HEK293 (cell line): ENCODE data around the gene RAI14.

ENCODE experiments used
- CTCF ChIA-PET: fragments of 350-600 bp; formaldehyde crosslinking; extraction: SDS; loops from one replicate; lab custom pipeline; 2021; ENCODE audit warnings: antibody characterized with exemption; lab: Yijun Ruan, JAX
- POLR2A ChIA-PET: fragments of 300-600 bp; formaldehyde crosslinking; extraction: SDS; loops from one replicate; lab custom pipeline; 2020; ENCODE audit warnings: antibody characterized with exemption, inconsistent platforms; lab: Yijun Ruan, JAX
- H3K27ac ChIP-seq: fragments of 200-500 bp; sonication (Bioruptor generic); 2 replicates; pipeline ENCODE4 v1.5.1; 2014; ENCODE audit warnings: low read depth, low read length, control low read depth, inconsistent platforms; ENCODE audit errors: extremely low read depth
- H3K36me3 ChIP-seq, 2 experiments: fragments of 200-500 bp in 1 of 2; sonication (Bioruptor generic) in 1 of 2; 1 replicate in 1 of 2; 2 replicates in 1 of 2; pipeline ENCODE4 v1.5.1; 2014 to 2017; ENCODE audit warnings: inconsistent platforms in 2 of 2, low read length in 2 of 2; ENCODE audit not compliant: control insufficient read depth in 2 of 2, insufficient read depth in 1 of 2
- H3K4me1 ChIP-seq: fragments of 200-500 bp; sonication (Bioruptor generic); 2 replicates; pipeline ENCODE4 v1.5.1; 2014; ENCODE audit warnings: mild to moderate bottlenecking, low read length, inconsistent platforms; ENCODE audit not compliant: control insufficient read depth, insufficient read depth
- H3K4me3 ChIP-seq: 2 replicates; pipeline ENCODE4 v1.5.1; 2011; ENCODE audit warnings: low read depth, mild to moderate bottlenecking, control low read depth, low read length, moderate library complexity
- H3K9me3 ChIP-seq: fragments of 200-500 bp; sonication (Bioruptor generic); 2 replicates; pipeline ENCODE4 v1.5.1; 2014; ENCODE audit warnings: low read depth, low read length, inconsistent platforms; ENCODE audit not compliant: control insufficient read depth, insufficient read depth
- MYNN ChIP-seq: fragments of 450-650 bp; formaldehyde crosslinking; IDR thresholded peaks from 2 replicates; pipeline ENCODE4 v1.5.1; 2016; ENCODE audit warnings: missing biosample characterization, missing genetic modification characterization, borderline replicate concordance
- SCRT1 ChIP-seq: fragments of 450-650 bp; formaldehyde crosslinking; IDR thresholded peaks from 2 replicates; pipeline ENCODE4 v1.5.1; 2016; ENCODE audit warnings: missing biosample characterization, missing genetic modification characterization, borderline replicate concordance
- ZFP3 ChIP-seq: fragments of 450-650 bp; formaldehyde crosslinking; IDR thresholded peaks from 2 replicates; pipeline ENCODE4 v1.5.1; 2016; ENCODE audit warnings: low read depth, missing biosample characterization, missing genetic modification characterization
- ZNF114 ChIP-seq: fragments of 450-650 bp; formaldehyde crosslinking; IDR thresholded peaks from 2 replicates; pipeline ENCODE4 v1.5.0; 2017; ENCODE audit warnings: missing biosample characterization, missing genetic modification characterization
- ZNF148 ChIP-seq: fragments of 450-650 bp; formaldehyde crosslinking; IDR thresholded peaks from 2 replicates; pipeline ENCODE4 v1.5.0; 2017; ENCODE audit warnings: missing biosample characterization, missing genetic modification characterization, borderline replicate concordance
- ZNF155 ChIP-seq: fragments of 450-650 bp; formaldehyde crosslinking; IDR thresholded peaks from 2 replicates; pipeline ENCODE4 v1.5.1; 2016; ENCODE audit warnings: missing biosample characterization, missing genetic modification characterization
- ZNF157 ChIP-seq: fragments of 450-650 bp; formaldehyde crosslinking; IDR thresholded peaks from 2 replicates; pipeline ENCODE4 v1.5.1; 2016; ENCODE audit warnings: missing biosample characterization, missing genetic modification characterization
- ZNF16 ChIP-seq: fragments of 450-650 bp; formaldehyde crosslinking; IDR thresholded peaks from 2 replicates; pipeline ENCODE4 v1.5.1; 2016; ENCODE audit warnings: low read depth, missing biosample characterization, missing genetic modification characterization
- ZNF18 ChIP-seq: fragments of 450-650 bp; formaldehyde crosslinking; IDR thresholded peaks from 2 replicates; pipeline ENCODE4 v1.5.1; 2016; ENCODE audit warnings: missing biosample characterization, missing genetic modification characterization
- ZNF2 ChIP-seq: fragments of 450-650 bp; formaldehyde crosslinking; IDR thresholded peaks from 2 replicates; pipeline ENCODE4 v1.5.1; 2016; ENCODE audit warnings: missing biosample characterization, missing genetic modification characterization
- ZNF302 ChIP-seq: fragments of 450-650 bp; formaldehyde crosslinking; IDR thresholded peaks from 2 replicates; pipeline ENCODE4 v1.5.1; 2016; ENCODE audit warnings: missing biosample characterization, missing genetic modification characterization, low read depth
- ZNF37A ChIP-seq: fragments of 450-650 bp; IDR thresholded peaks from 2 replicates; pipeline ENCODE4 v1.5.1; 2018; ENCODE audit warnings: missing biosample characterization, missing genetic modification characterization
- ZNF416 ChIP-seq: fragments of 450-650 bp; formaldehyde crosslinking; IDR thresholded peaks from 2 replicates; pipeline ENCODE4 v1.5.1; 2016; ENCODE audit warnings: missing biosample characterization, missing genetic modification characterization
- ZNF514 ChIP-seq: fragments of 450-650 bp; formaldehyde crosslinking; IDR thresholded peaks from 2 replicates; pipeline ENCODE4 v1.5.1; 2016; ENCODE audit warnings: missing biosample characterization, missing genetic modification characterization
- ZNF544 ChIP-seq: fragments of 450-650 bp; formaldehyde crosslinking; IDR thresholded peaks from 2 replicates; pipeline ENCODE4 v1.5.0; 2017; ENCODE audit warnings: missing biosample characterization, missing genetic modification characterization
- ZNF549 ChIP-seq: fragments of 450-650 bp; IDR thresholded peaks from 2 replicates; pipeline ENCODE4 v1.5.1; 2018; ENCODE audit warnings: missing biosample characterization, missing genetic modification characterization, mild to moderate bottlenecking, inconsistent platforms, moderate library complexity
- ZNF596 ChIP-seq: fragments of 450-650 bp; IDR thresholded peaks from 2 replicates; pipeline ENCODE4 v1.5.0; 2018; ENCODE audit warnings: missing biosample characterization, mild to moderate bottlenecking, missing genetic modification characterization, moderate library complexity
- ZNF610 ChIP-seq: fragments of 450-650 bp; formaldehyde crosslinking; IDR thresholded peaks from 2 replicates; pipeline ENCODE4 v1.5.1; 2016; ENCODE audit warnings: missing biosample characterization, missing genetic modification characterization, borderline replicate concordance
- ZNF624 ChIP-seq: fragments of 450-650 bp; formaldehyde crosslinking; IDR thresholded peaks from 2 replicates; pipeline ENCODE4 v1.5.1; 2017; ENCODE audit warnings: missing biosample characterization, missing genetic modification characterization
- ZNF654 ChIP-seq: fragments of 450-650 bp; formaldehyde crosslinking; IDR thresholded peaks from 2 replicates; pipeline ENCODE4 v1.5.1; 2016; ENCODE audit warnings: low read depth, missing biosample characterization, missing genetic modification characterization
- ZNF677 ChIP-seq: fragments of 450-650 bp; IDR thresholded peaks from 2 replicates; pipeline ENCODE4 v1.5.0; 2018; ENCODE audit warnings: missing biosample characterization, mild to moderate bottlenecking, missing genetic modification characterization, moderate library complexity
- ZNF768 ChIP-seq: fragments of 450-650 bp; formaldehyde crosslinking; IDR thresholded peaks from 2 replicates; pipeline ENCODE4 v1.5.1; 2018; ENCODE audit warnings: missing biosample characterization, mild to moderate bottlenecking, missing genetic modification characterization
- ZNF777 ChIP-seq: fragments of 450-650 bp; formaldehyde crosslinking; IDR thresholded peaks from 2 replicates; pipeline ENCODE4 v1.5.1; 2017; ENCODE audit warnings: missing biosample characterization, missing genetic modification characterization, borderline replicate concordance
- ZNF792 ChIP-seq: fragments of 450-650 bp; formaldehyde crosslinking; IDR thresholded peaks from 2 replicates; pipeline ENCODE4 v1.5.1; 2016; ENCODE audit warnings: missing biosample characterization, missing genetic modification characterization
- ZSCAN4 ChIP-seq: fragments of 450-650 bp; formaldehyde crosslinking; IDR thresholded peaks from 2 replicates; pipeline ENCODE4 v1.5.1; 2017; ENCODE audit warnings: missing biosample characterization, missing genetic modification characterization
- TF ChIP-seq, protein P1 (sequence below): fragments of 450-650 bp; formaldehyde crosslinking; IDR thresholded peaks from 2 replicates; pipeline ENCODE4 v1.5.1; 2016; ENCODE audit warnings: missing biosample characterization, missing genetic modification characterization
- TF ChIP-seq, protein P2 (sequence below): fragments of 450-650 bp; formaldehyde crosslinking; IDR thresholded peaks from 2 replicates; pipeline ENCODE4 v1.5.1; 2016; ENCODE audit warnings: missing biosample characterization, missing genetic modification characterization, low read depth

The RAI14 gene

DNA sequence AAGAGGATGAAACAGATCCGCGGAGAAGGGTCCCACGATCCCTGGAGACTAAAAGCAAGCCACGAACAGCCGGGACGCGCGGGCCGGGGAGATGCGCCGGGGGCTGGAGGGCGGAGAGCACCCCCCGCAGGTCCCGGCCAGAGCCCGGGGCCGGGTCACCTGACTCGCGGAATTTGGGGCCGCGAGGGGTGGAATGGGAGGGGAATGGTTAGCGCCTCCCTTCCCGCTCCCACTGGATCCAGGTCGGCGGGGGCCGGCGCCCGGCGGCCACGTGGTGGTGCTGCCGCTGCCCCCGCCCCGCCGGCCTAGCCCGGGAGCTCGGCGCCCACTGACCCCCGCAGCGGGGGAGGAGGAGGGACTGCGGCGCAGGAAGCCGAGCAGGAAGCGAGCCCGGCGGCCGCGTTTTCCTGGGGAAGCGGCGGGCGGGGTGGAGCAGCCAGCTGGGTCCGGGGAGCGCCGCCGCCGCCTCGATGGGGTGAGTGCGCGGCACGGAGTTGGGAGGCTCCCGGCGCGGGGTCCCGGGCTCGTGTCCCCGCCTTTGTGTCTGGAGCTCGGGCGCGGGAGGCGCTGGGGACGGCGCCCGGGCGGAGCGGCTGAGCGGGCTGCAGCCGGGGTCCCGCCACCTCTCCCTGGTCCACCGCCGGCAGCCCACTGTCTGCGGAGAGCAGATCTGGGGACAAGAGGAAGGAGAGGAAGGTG, at the start of gene RAI14:
Gene RAI14, plus strand, starts transcription at position 328 of the 699 bp plus-strand sequence. CDS start 30,592 bp downstream, outside the sequence.
- no peaks in the 10 kb centered on the region for H3K9me3 ChIP-seq
- H3K27ac ChIP-seq: peak within 1 kb of the TSS; percentile 98
- peaks cover 0 to 7% of the 10 kb centered on the region in 2 experiments; a peak in 1 of 3 replicates for H3K36me3 ChIP-seq
- CTCF ChIA-PET: interaction anchor here (0.6 to 1.8 kb wide), 6 partner anchors 26 to 242 kb away, joined by 3 to 7 read pairs (median 3); no protein-coding TSS in a partner anchor
- POLR2A ChIA-PET: interaction anchor here (0.5 to 1.9 kb wide), 7 partner anchors 29 to 259 kb away, joined by 3 to 9 read pairs (median 4); partner anchors contain the start of genes BRIX1, RAD1 and TTC23L
- H3K4me1 ChIP-seq: peaks cover 4% of the 10 kb centered on the region
- peak within 1 kb of the TSS; percentile 84 for H3K4me3 ChIP-seq
- TF ChIP-seq ZNF155 (tag by site-specific recombination) (no peak), ZNF624 (tag by site-specific recombination) (no peak), ZNF514 (no peak), ZNF792 (tag by site-specific recombination) (no peak), SCRT1 (tag by site-specific recombination) (no peak), ZNF677 (tag by site-specific recombination) (0 out of 2 replicates have a peak, but pooled peaks have one; percentile 3), ZNF18 (no peak), ZNF549 (tag by site-specific recombination) (0 out of 2 replicates have a peak, but pooled peaks have one; percentile 58), ZNF2 (tag by site-specific recombination) (no peak), ZFP3 (no peak), ZNF610 (tag by site-specific recombination) (0 out of 2 replicates have a peak, but pooled peaks have one; percentile 11), ZNF157 (tag by site-specific recombination) (no peak), ZNF777 (tag by site-specific recombination) (no peak), ZNF302 (no peak), ZNF768 (tag by site-specific recombination) (no peak; the same call in 1 of the 2 replicates), ZSCAN4 (tag by site-specific recombination) (no peak), ZNF148 (tag by site-specific recombination) (no peak), ZNF416 (tag by site-specific recombination) (no peak), MYNN (no peak), ZNF596 (tag by site-specific recombination) (peak; percentile 65; the same call in 1 of the 2 replicates), ZNF16 (tag by site-specific recombination) (no peak), ZNF654 (tag by site-specific recombination) (no peak), ZNF37A (tag by site-specific recombination) (0 out of 2 replicates have a peak, but pooled peaks have one; percentile 2), ZNF114 (tag by site-specific recombination) (no peak), ZNF544 (no peak)
- TF ChIP-seq, protein P1, sequence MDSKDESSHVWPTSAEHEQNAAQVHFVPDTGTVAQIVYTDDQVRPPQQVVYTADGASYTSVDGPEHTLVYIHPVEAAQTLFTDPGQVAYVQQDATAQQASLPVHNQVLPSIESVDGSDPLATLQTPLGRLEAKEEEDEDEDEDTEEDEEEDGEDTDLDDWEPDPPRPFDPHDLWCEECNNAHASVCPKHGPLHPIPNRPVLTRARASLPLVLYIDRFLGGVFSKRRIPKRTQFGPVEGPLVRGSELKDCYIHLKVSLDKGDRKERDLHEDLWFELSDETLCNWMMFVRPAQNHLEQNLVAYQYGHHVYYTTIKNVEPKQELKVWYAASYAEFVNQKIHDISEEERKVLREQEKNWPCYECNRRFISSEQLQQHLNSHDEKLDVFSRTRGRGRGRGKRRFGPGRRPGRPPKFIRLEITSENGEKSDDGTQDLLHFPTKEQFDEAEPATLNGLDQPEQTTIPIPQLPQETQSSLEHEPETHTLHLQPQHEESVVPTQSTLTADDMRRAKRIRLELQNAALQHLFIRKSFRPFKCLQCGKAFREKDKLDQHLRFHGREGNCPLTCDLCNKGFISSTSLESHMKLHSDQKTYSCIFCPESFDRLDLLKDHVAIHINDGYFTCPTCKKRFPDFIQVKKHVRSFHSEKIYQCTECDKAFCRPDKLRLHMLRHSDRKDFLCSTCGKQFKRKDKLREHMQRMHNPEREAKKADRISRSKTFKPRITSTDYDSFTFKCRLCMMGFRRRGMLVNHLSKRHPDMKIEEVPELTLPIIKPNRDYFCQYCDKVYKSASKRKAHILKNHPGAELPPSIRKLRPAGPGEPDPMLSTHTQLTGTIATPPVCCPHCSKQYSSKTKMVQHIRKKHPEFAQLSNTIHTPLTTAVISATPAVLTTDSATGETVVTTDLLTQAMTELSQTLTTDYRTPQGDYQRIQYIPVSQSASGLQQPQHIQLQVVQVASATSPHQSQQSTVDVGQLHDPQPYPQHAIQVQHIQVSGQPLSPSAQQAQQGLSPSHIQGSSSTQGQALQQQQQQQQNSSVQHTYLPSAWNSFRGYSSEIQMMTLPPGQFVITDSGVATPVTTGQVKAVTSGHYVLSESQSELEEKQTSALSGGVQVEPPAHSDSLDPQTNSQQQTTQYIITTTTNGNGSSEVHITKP (tag by site-specific recombination): no peak
- TF ChIP-seq, protein P2, sequence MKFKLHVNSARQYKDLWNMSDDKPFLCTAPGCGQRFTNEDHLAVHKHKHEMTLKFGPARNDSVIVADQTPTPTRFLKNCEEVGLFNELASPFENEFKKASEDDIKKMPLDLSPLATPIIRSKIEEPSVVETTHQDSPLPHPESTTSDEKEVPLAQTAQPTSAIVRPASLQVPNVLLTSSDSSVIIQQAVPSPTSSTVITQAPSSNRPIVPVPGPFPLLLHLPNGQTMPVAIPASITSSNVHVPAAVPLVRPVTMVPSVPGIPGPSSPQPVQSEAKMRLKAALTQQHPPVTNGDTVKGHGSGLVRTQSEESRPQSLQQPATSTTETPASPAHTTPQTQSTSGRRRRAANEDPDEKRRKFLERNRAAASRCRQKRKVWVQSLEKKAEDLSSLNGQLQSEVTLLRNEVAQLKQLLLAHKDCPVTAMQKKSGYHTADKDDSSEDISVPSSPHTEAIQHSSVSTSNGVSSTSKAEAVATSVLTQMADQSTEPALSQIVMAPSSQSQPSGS (tag by site-specific recombination): no peak
